Cardiac fibroblast (primary cell): ENCODE measurements around the gene FAM110A.

Experiments
- DNase-seq, 2 donors: peaks; one replicate each; pipeline versions ENCODE4 v3.0.0 to v3.0.0-alpha.2; 2010; ENCODE audit warnings: low read depth in 2 of 2
- H3K4me3 ChIP-seq, 2 donors: replicated peaks in 1 of 2; 1 replicate in 1 of 2; 2 replicates in 1 of 2; pipeline ENCODE4 v1.5.1; 2011; ENCODE audit warnings: low read depth in 2 of 2, low read length in 2 of 2, mild to moderate bottlenecking in 2 of 2, moderate library complexity in 1 of 2
- CTCF ChIP-seq: IDR thresholded peaks from one replicate; pipeline ENCODE4 v1.5.1; 2011; ENCODE audit warnings: low read depth, mild to moderate bottlenecking, low read length, inconsistent platforms

Gene FAM110A

DNA sequence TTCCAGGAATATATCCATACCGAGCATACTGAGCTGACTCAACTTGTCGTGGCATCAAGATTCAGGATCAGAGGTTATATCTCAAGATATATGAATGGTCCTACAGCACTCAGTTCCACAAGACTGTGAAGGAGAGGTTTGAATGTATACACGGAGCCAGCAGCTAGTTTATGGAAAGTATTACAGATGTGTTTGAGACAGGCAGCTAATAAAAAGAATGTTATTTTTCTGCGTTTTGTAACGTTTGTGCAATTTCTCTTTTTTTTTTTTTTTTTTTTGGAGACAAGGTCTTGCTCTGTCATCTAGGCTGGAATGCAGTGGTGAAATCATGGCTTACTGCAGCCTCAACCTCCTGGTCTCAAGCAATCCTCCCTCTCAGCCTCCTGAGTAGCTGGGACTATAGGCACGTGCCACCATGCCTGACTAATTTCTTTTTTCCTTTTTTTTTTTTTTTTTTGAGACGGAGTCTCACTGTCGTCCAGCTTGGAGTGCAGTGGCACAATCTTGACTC, 3.4 kb upstream of the FAM110A start:
- DNase-seq, result peak; percentile 43 to 58
- no peak for TF ChIP-seq CTCF
- no peak overlapping the region for H3K4me3 ChIP-seq

DNA sequence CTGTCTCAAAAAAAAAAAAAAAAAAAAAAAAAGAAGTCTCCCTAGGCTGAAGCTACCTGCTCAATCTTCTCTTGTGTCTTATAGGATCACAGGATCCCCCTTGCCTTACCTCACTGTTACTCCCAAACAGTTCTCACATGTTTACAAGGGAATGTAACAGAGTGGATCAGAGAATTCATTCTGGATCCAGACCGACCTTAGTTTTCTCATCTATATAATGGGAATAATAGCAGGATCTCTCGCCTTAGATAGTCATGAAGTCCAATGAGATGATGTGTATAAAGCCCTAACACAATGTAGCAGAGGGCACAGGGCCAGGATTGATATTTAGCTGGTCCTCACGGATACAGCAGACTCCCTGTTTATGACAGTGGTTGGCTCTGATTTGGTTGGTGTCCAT, 2.3 kb upstream of the FAM110A start:
- no peak overlapping the region for H3K4me3 ChIP-seq
- no peak for DNase-seq
- TF ChIP-seq CTCF, result no peak

- TF ChIP-seq CTCF, result no peak
- no peak overlapping the region for H3K4me3 ChIP-seq
- no peak for DNase-seq
Measured at GRCh38 chr20:831956-832355, 1.6 kb upstream of the FAM110A start.

GRCh38 chr20:833121-833449, 430 bp upstream of the FAM110A start:
- no peak for DNase-seq
- TF ChIP-seq CTCF, result no peak
- peak overlapping the region; percentile 86 to 89 for H3K4me3 ChIP-seq

- DNase-seq, result no peak
- H3K4me3 ChIP-seq, result peak overlapping the region; percentile 86 to 89
- no peak for TF ChIP-seq CTCF
Measured at GRCh38 chr20:834151-834746, 734 bp downstream of the FAM110A start.

- DNase-seq, result no peak
- H3K4me3 ChIP-seq, result no peak overlapping the region
- no peak for TF ChIP-seq CTCF
Measured at GRCh38 chr20:835608-836045, 2.1 kb downstream of the FAM110A start.

- H3K4me3 ChIP-seq, result no peak overlapping the region
- DNase-seq, result no peak
- TF ChIP-seq CTCF, result no peak
Measured at GRCh38 chr20:836190-836589, 2.7 kb downstream of the FAM110A start.
